CD4-positive, CD25-positive, alpha-beta regulatory T cell (primary cell): ENCODE data around the gene SARDH. TPM values are rescaled to one million over a fixed set of nuclear protein-coding genes. Genes with fewer than 3 reads are reported as not detected.

Experiments used
- ATAC-seq, 2 donors: fragments of 150-1000 bp; cut with Tn5 transposase; one replicate each; pipeline ENCODE4 v1.10.0; 2021; ENCODE audit warnings: low read depth in 2 of 2, moderate number of reproducible peaks in 2 of 2, moderate library complexity in 1 of 2
- DNase-seq, 3 donors: peaks; one replicate each; pipeline versions ENCODE4 v3.0.0 to v3.0.0-alpha.2; 2012 to 2022; ENCODE audit warnings: mixed read lengths in 1 of 3
- H3K27ac ChIP-seq: one replicate; pipeline ENCODE4 v1.7.0; 2013; ENCODE audit warnings: mild to moderate bottlenecking, low read length; ENCODE audit not compliant: insufficient read depth, poor library complexity, severe bottlenecking
- H3K27me3 ChIP-seq: one replicate; pipeline ENCODE4 v1.7.0; 2013; ENCODE audit warnings: low read length; ENCODE audit not compliant: control insufficient read depth, insufficient read depth
- H3K36me3 ChIP-seq: one replicate; pipeline ENCODE4 v1.7.0; 2013; ENCODE audit warnings: mild to moderate bottlenecking, low read length, moderate library complexity; ENCODE audit not compliant: control insufficient read depth, insufficient read depth
- H3K4me1 ChIP-seq: 2 replicates; pipeline ENCODE4 v1.7.0; 2013; ENCODE audit warnings: mild to moderate bottlenecking, low read length; ENCODE audit not compliant: insufficient read depth, control insufficient read depth, poor library complexity, severe bottlenecking
- H3K4me3 ChIP-seq: one replicate; pipeline ENCODE4 v1.7.0; 2013; ENCODE audit warnings: low read depth, mild to moderate bottlenecking, low read length, moderate library complexity
- H3K9me3 ChIP-seq, 2 experiments: 1 replicate in 1 of 2; 2 replicates in 1 of 2; pipeline ENCODE4 v1.7.0; 2013; ENCODE audit warnings: low read length in 2 of 2, mild to moderate bottlenecking in 1 of 2, moderate library complexity in 1 of 2; ENCODE audit not compliant: control insufficient read depth in 2 of 2
- H3K27ac Mint-ChIP-seq, 3 donors: one replicate each; pipeline ENCODE4 v1.8.0; 2020 to 2022; ENCODE audit warnings: mild to moderate bottlenecking in 3 of 3, mixed read lengths in 3 of 3, moderate library complexity in 2 of 3
- H3K27me3 Mint-ChIP-seq: one replicate; pipeline ENCODE4 v1.8.0; 2022; ENCODE audit warnings: mild to moderate bottlenecking, mixed read lengths
- H3K36me3 Mint-ChIP-seq: one replicate; pipeline ENCODE4 v1.8.0; 2020; ENCODE audit warnings: mixed read lengths
- H3K4me1 Mint-ChIP-seq, 4 donors: one replicate each; pipeline ENCODE4 v1.8.0; 2020 to 2022; ENCODE audit warnings: mixed read lengths in 4 of 4, mild to moderate bottlenecking in 1 of 4
- H3K4me3 Mint-ChIP-seq, 4 donors: one replicate each; pipeline ENCODE4 v1.8.0; 2020 to 2022; ENCODE audit warnings: mild to moderate bottlenecking in 4 of 4, mixed read lengths in 4 of 4, moderate library complexity in 3 of 4
- H3K9me3 Mint-ChIP-seq, 7 donors: one replicate each; pipeline ENCODE4 v1.8.0; 2020 to 2022; ENCODE audit warnings: mixed read lengths in 7 of 7, mild to moderate bottlenecking in 3 of 7, moderate library complexity in 2 of 7
- polyA plus RNA-seq, 4 donors: library from polyadenylated mRNA; unstranded; fragments of 300-500 nt; fragmentation: Illumina TruSeq; gene quantifications; one replicate each; pipeline ENCODE4 v1.2.3, GENCODE V29; 2021
- total RNA-seq: library from RNA; stranded (reverse); gene quantifications from one replicate; pipeline ENCODE4 v1.2.3, GENCODE V29; 2022

Gene SARDH
- total and polyA plus RNA-seq, 5 donors from 2014 or later = 5.8 to 15.6 (median 8.4) TPM

DNA sequence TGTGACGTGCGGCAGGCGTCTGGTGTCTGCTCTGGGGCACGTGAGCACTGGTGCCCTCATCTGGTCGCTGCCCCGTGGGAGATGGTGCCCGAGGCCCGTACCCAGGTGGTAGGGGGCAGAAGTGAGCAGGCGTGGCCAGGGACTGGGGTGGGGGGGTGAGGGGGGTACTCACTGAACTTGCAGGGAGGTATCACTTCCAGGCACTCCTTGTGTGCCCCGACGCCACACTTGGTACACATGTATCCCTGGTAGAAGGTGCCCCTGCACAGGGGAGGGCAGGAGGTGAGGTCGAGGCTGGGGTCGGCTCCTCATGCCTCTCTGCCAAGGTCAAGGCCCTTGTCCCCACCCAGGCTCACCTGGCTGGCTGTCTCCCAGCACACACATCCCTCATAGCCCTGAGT is 45.2 kb upstream of the SARDH start:
- H3K9me3 Mint-ChIP-seq = no peaks in the 10 kb centered on the region
- Histone ChIP-seq H3K27me3 (no peaks in the 10 kb centered on the region), H3K9me3 (no peaks in the 10 kb centered on the region), H3K4me1 (no peaks in the 10 kb centered on the region), H3K4me3 (no peak overlapping the region), H3K27ac (no peak overlapping the region), H3K36me3 (no peaks in the 10 kb centered on the region)
- H3K4me1 Mint-ChIP-seq = no peaks in the 10 kb centered on the region
- no peak for ATAC-seq
- no peaks in the 10 kb centered on the region for H3K27me3 Mint-ChIP-seq
- H3K27ac Mint-ChIP-seq = no peak overlapping the region
- no peak for DNase-seq
- no peaks in the 10 kb centered on the region for H3K36me3 Mint-ChIP-seq
- no peak overlapping the region for H3K4me3 Mint-ChIP-seq

- Histone ChIP-seq H3K4me3 (no peak overlapping the region), H3K36me3 (no peaks in the 10 kb centered on the region), H3K4me1 (no peaks in the 10 kb centered on the region), H3K27me3 (no peaks in the 10 kb centered on the region), H3K27ac (no peak overlapping the region), H3K9me3 (no peaks in the 10 kb centered on the region)
- Mint-ChIP-seq H3K4me1 (no peaks in the 10 kb centered on the region), H3K27ac (no peak overlapping the region), H3K9me3 (no peaks in the 10 kb centered on the region), H3K27me3 (no peaks in the 10 kb centered on the region), H3K4me3 (no peak overlapping the region), H3K36me3 (no peaks in the 10 kb centered on the region)
- ATAC-seq (peak; percentile 38 to 51), DNase-seq (peak; percentile 29 to 69 (median 54))
Measured at GRCh38 chr9:133782157-133783130, 44.3 kb upstream of the SARDH start.

GRCh38 chr9:133781828-133782135 is 43.6 kb upstream of the SARDH start:
- Histone ChIP-seq H3K27ac (no peak overlapping the region), H3K9me3 (no peaks in the 10 kb centered on the region), H3K4me3 (no peak overlapping the region), H3K4me1 (no peaks in the 10 kb centered on the region), H3K36me3 (no peaks in the 10 kb centered on the region), H3K27me3 (no peaks in the 10 kb centered on the region)
- Mint-ChIP-seq H3K4me1 (no peaks in the 10 kb centered on the region), H3K4me3 (no peak overlapping the region), H3K9me3 (no peaks in the 10 kb centered on the region), H3K27me3 (no peaks in the 10 kb centered on the region), H3K36me3 (no peaks in the 10 kb centered on the region), H3K27ac (no peak overlapping the region)
- ATAC-seq (no peak), DNase-seq (no peak)

DNA sequence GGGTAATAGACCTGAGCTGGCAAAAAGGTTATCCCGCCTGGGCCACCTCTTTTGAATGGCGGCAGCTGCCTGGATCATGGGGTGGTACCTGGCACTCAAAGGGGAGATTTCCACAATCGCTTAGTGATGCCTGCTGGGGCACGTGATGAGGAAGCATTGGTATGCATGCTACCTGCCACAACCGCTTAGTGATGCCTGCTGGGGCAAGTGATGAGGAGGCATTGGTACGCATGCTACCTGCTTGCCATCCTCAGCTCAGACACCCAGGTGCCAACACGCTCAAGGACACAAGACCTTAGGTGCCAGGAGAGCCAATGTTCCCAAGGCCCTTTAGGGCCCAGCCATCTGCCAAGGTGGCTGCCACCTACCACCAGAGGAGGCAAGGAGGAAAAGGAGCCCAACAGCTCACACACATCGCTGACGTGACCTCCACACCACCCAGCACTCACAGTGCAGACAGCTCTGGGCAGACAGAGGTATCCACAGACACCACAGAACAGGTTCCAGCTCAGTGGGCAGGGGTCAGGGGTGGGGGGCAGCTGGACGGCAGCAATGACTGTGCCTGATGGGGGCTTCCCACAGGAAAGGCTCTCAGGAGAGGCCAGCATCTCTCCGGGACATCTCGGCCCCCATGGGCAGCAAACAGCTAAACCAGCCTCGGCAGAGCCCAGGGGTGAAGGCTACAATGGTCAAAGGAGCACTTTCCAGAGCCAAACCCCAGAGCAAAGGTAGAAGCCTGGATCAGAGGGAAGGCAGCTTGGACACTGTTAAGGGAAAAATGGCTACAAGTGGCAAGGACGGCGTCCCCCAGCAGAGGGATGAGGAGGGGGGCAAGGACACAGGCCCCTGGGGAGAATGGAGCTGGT is 43.0 kb upstream of the SARDH start:
- no peak overlapping the region for H3K4me3 Mint-ChIP-seq
- no peaks in the 10 kb centered on the region for H3K27me3 Mint-ChIP-seq
- no peaks in the 10 kb centered on the region for H3K36me3 Mint-ChIP-seq
- H3K4me1 Mint-ChIP-seq = no peaks in the 10 kb centered on the region
- ATAC-seq = no peak
- no peak overlapping the region for H3K27ac ChIP-seq
- no peaks in the 10 kb centered on the region for H3K27me3 ChIP-seq
- DNase-seq = no peak
- no peaks in the 10 kb centered on the region for H3K9me3 ChIP-seq
- H3K4me3 ChIP-seq = no peak overlapping the region
- no peak overlapping the region for H3K27ac Mint-ChIP-seq
- H3K4me1 ChIP-seq = no peaks in the 10 kb centered on the region
- no peaks in the 10 kb centered on the region for H3K36me3 ChIP-seq
- H3K9me3 Mint-ChIP-seq = no peaks in the 10 kb centered on the region

DNA sequence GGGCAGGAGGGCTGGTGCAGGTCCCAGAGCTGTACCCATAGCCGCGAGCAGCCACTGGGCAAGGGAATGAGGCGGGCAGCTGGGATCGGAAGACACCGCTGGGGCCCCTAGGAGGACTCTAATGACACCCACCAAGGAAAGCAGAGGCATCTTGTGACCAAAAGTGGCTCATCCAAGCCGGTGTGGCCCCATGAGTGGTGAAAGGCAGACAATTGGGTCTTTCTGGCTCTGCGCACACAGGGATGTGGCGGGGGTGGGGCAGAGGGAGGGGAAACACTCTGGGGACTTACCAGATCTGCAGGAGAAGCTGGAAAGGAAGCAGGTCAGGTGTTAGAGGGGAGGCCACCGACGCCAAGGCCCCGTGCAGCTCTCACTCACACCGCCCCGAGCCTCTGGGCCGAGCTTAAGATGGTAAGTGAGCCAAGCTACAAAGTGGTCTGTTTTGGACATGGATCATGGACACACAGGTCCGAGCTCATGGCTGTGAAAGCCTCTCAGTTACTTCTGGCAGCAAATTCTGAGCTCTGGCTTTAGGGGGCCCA is 42.3 kb upstream of the SARDH start:
- Mint-ChIP-seq H3K4me3 (no peak overlapping the region), H3K27me3 (no peaks in the 10 kb centered on the region), H3K4me1 (no peaks in the 10 kb centered on the region), H3K27ac (no peak overlapping the region), H3K36me3 (no peaks in the 10 kb centered on the region), H3K9me3 (no peaks in the 10 kb centered on the region)
- Histone ChIP-seq H3K4me3 (no peak overlapping the region), H3K4me1 (no peaks in the 10 kb centered on the region), H3K27me3 (no peaks in the 10 kb centered on the region), H3K9me3 (no peaks in the 10 kb centered on the region), H3K27ac (no peak overlapping the region), H3K36me3 (no peaks in the 10 kb centered on the region)
- DNase-seq = no peak
- no peak for ATAC-seq

DNA sequence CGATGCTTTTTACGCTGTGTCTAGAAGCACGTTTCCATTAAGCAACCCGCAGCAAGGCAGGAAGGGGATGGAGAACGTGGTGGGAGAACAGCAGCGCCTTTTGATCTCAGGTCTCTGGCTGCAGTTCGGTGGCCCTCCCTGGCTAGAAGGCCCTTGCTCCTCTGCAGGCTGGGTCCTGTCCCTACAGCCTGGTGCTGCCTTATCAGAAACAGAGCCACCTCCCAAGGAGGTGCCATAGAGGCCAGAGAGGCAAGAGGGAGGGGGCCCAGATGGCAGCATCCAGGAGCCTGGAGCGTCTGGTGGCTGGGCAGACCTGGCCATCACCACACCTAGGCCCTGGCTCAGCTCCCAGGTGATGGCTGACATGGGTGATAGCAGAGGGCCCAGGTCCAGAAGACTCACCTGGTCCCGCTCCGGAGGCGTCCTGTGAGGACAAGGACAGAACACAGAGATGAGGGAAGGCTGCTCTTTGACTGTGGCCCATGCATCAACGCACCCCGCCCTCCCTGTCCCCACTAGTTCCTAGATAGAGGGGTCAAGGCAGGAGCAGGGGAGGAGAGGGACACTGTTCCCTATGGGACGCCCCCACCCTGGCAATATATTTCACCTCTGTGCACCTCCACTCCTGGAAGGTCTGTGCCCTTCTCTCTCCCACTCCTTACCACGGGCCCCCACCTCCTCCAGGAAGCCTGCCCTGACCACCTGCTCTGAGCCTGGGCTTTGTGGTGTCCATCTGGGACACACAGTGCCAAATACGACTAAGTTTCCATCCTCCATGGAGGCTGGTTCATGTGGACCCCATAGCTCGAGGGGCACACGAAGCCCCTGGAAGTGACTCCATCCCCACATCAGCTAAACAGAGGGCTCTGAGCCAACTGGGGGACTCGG is 41.6 kb upstream of the SARDH start:
- ATAC-seq (no peak), DNase-seq (no peak)
- no peak overlapping the region for H3K27ac ChIP-seq
- Mint-ChIP-seq H3K36me3 (no peaks in the 10 kb centered on the region), H3K4me3 (no peak overlapping the region), H3K27me3 (no peaks in the 10 kb centered on the region), H3K27ac (no peak overlapping the region), H3K9me3 (no peaks in the 10 kb centered on the region), H3K4me1 (no peaks in the 10 kb centered on the region)
- H3K9me3 ChIP-seq = no peaks in the 10 kb centered on the region
- H3K27me3 ChIP-seq = no peaks in the 10 kb centered on the region
- no peaks in the 10 kb centered on the region for H3K4me1 ChIP-seq
- H3K36me3 ChIP-seq = no peaks in the 10 kb centered on the region
- no peak overlapping the region for H3K4me3 ChIP-seq

DNA sequence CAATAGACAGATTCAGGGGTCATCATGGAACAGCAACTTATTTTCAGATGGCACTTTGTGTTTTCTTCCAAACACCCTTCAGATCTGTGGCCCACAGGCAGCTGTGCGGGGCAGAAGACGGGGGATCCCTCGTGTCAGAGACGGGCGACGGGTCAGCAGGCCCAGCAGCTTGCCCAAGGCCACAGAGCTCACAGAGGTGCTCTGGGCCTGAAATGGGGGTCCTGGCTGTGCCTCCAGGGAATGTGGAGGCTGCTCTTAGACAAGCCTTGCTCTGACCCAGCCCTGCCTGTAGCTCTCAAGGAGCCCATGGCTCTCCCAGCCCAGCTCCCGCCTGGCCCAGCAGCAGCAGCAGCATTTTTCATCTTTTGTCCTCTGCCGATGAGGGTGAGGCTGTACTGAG is 40.9 kb upstream of the SARDH start:
- Mint-ChIP-seq H3K27me3 (no peaks in the 10 kb centered on the region), H3K36me3 (no peaks in the 10 kb centered on the region)

More for the DNA sequence above, 40.9 kb upstream of the SARDH start:
- H3K4me3 ChIP-seq = no peak overlapping the region
- no peaks in the 10 kb centered on the region for H3K36me3 ChIP-seq
- no peaks in the 10 kb centered on the region for H3K27me3 ChIP-seq
- Mint-ChIP-seq H3K27ac (no peak overlapping the region), H3K4me1 (no peaks in the 10 kb centered on the region), H3K4me3 (no peak overlapping the region), H3K9me3 (no peaks in the 10 kb centered on the region)
- H3K27ac ChIP-seq = no peak overlapping the region
- DNase-seq (no peak), ATAC-seq (no peak)
- no peaks in the 10 kb centered on the region for H3K4me1 ChIP-seq
- H3K9me3 ChIP-seq = no peaks in the 10 kb centered on the region
